Tibial nerve (tissue), 4 donors: ENCODE data around the gene ETV4.
"Not testable (repeated sequence)": the region's sequence is repeated elsewhere in the genome, so short reads cannot be mapped to it uniquely, and the experiment has no call there.

ENCODE experiments used
- CTCF ChIP-seq, 5 experiments: fragments of 200-600 bp in 3 of 5; fragments of 450-650 bp in 2 of 5; sonication (generic) in 3 of 5; IDR thresholded peaks; one replicate each; pipeline ENCODE4 v1.5.1; 2016 to 2019; ENCODE audit warnings: antibody characterized with exemption in 5 of 5, mild to moderate bottlenecking in 3 of 5, moderate library complexity in 2 of 5
- EP300 ChIP-seq, 2 donors: sonication (generic); formaldehyde crosslinking; IDR thresholded peaks; one replicate each; pipeline ENCODE4 v1.6.1; 2017; ENCODE audit warnings: antibody characterized with exemption in 2 of 2, mild to moderate bottlenecking in 1 of 2
- POLR2A ChIP-seq, 2 donors: fragments of 450-650 bp; IDR thresholded peaks; one replicate each; pipeline ENCODE4 v1.6.1; 2017; ENCODE audit warnings: antibody characterized with exemption in 2 of 2, mild to moderate bottlenecking in 2 of 2, moderate library complexity in 2 of 2

- not testable (repeated sequence) for TF ChIP-seq CTCF, POLR2A, EP300 (IDR thresholded peaks at IDR 0.05)
Observed at GRCh38 chr17:43511199-43511598, 34.9 kb downstream of the ETV4 start.
